Neuronal stem cell (in vitro differentiated cells): ENCODE results near the gene ZNF362.

Experiments used
- DNase-seq: peaks from one replicate; pipeline ENCODE4 v3.0.0-alpha.2; 2013; ENCODE audit warnings: low spot score
- H2AFZ ChIP-seq: one replicate; pipeline ENCODE4 v1.6.1; 2013; ENCODE audit warnings: mild to moderate bottlenecking, low read length, inconsistent platforms
- H2AK5ac ChIP-seq: 2 replicates; pipeline ENCODE4 v1.6.1; 2013; ENCODE audit warnings: low read depth, mild to moderate bottlenecking, inconsistent platforms, low read length, moderate library complexity, mixed read lengths
- H2BK120ac ChIP-seq: 2 replicates; pipeline ENCODE4 v1.6.1; 2013; ENCODE audit warnings: low read depth, mild to moderate bottlenecking, inconsistent platforms, low read length, moderate library complexity, mixed read lengths
- H2BK12ac ChIP-seq: one replicate; pipeline ENCODE4 v1.6.1; 2013; ENCODE audit warnings: low read length, inconsistent platforms
- H2BK15ac ChIP-seq: 2 replicates; pipeline ENCODE4 v1.6.1; 2013; ENCODE audit warnings: mild to moderate bottlenecking, low read length, inconsistent platforms, mixed read lengths
- H2BK5ac ChIP-seq: one replicate; pipeline ENCODE4 v1.6.1; 2013; ENCODE audit warnings: inconsistent platforms, mild to moderate bottlenecking, low read length, moderate library complexity
- H3K14ac ChIP-seq: one replicate; pipeline ENCODE4 v1.6.1; 2013; ENCODE audit warnings: low read length, inconsistent platforms
- H3K18ac ChIP-seq: 2 replicates; pipeline ENCODE4 v1.6.1; 2013; ENCODE audit warnings: low read length, inconsistent platforms
- H3K23ac ChIP-seq: 2 replicates; pipeline ENCODE4 v1.6.1; 2013; ENCODE audit warnings: low read depth, mild to moderate bottlenecking, mixed read lengths, low read length, inconsistent platforms; ENCODE audit not compliant: poor library complexity
- H3K27ac ChIP-seq: replicated peaks from 3 replicates; pipeline ENCODE4 v1.5.1; 2013; ENCODE audit warnings: low read length, inconsistent platforms
- H3K27me3 ChIP-seq, 3 experiments: 2 replicates each; pipeline ENCODE4 v1.6.1; 2013; ENCODE audit warnings: low read length in 3 of 3, mild to moderate bottlenecking in 2 of 3, inconsistent platforms in 1 of 3, low read depth in 1 of 3, mixed read lengths in 1 of 3, moderate library complexity in 1 of 3; ENCODE audit not compliant: control insufficient read depth in 3 of 3, insufficient read depth in 3 of 3
- H3K36me3 ChIP-seq, 2 donors: replicated peaks in 1 of 2; 2 replicates each; pipeline ENCODE4 v1.6.1; 2013; ENCODE audit warnings: low read length in 2 of 2; ENCODE audit not compliant: control insufficient read depth in 2 of 2, insufficient read depth in 2 of 2
- H3K4ac ChIP-seq: 2 replicates; pipeline ENCODE4 v1.6.1; 2013; ENCODE audit warnings: inconsistent platforms, mild to moderate bottlenecking, low read length, moderate library complexity
- H3K4me1 ChIP-seq, 2 donors: 1 replicate in 1 of 2; 2 replicates in 1 of 2; pipeline ENCODE4 v1.6.1; 2013; ENCODE audit warnings: low read length in 2 of 2, low read depth in 1 of 2; ENCODE audit not compliant: control insufficient read depth in 2 of 2, insufficient read depth in 1 of 2
- H3K4me2 ChIP-seq: one replicate; pipeline ENCODE4 v1.6.1; 2013; ENCODE audit warnings: mild to moderate bottlenecking, low read length, inconsistent platforms; ENCODE audit not compliant: insufficient read depth, poor library complexity, severe bottlenecking
- H3K4me3 ChIP-seq, 2 donors: 2 replicates each; pipeline ENCODE4 v1.5.1; 2013; ENCODE audit warnings: low read length in 2 of 2, mild to moderate bottlenecking in 2 of 2, inconsistent platforms in 1 of 2, moderate library complexity in 1 of 2
- H3K79me1 ChIP-seq: one replicate; pipeline ENCODE4 v1.6.1; 2013; ENCODE audit warnings: low read depth, mild to moderate bottlenecking, inconsistent platforms, low read length, moderate library complexity
- H3K9ac ChIP-seq: one replicate; pipeline ENCODE4 v1.6.1; 2013; ENCODE audit warnings: mild to moderate bottlenecking, low read depth, low read length, inconsistent platforms; ENCODE audit not compliant: poor library complexity
- H3K9me3 ChIP-seq, 2 donors: replicated peaks in 1 of 2; 2 replicates each; pipeline versions ENCODE3 to v1.6.1; 2013; ENCODE audit warnings: low read length in 2 of 2, mild to moderate bottlenecking in 2 of 2, inconsistent platforms in 1 of 2, low read depth in 1 of 2, mixed read lengths in 1 of 2, moderate library complexity in 1 of 2; ENCODE audit not compliant: control insufficient read depth in 2 of 2, insufficient read depth in 1 of 2
- H4K8ac ChIP-seq: one replicate; pipeline ENCODE4 v1.6.1; 2013; ENCODE audit warnings: low read depth, mild to moderate bottlenecking, inconsistent platforms, low read length, moderate library complexity
- H4K91ac ChIP-seq: one replicate; pipeline ENCODE4 v1.6.1; 2013; ENCODE audit warnings: low read length, low read depth, mild to moderate bottlenecking, inconsistent platforms; ENCODE audit not compliant: poor library complexity
- WGBS, 2 donors: extraction: QIAGEN DNeasy Blood & Tissue Kit; methylation state at CpG; one replicate each; pipeline ENCODE4 v1.1.7; 2013; ENCODE audit warnings: missing lambda C conversion rate in 2 of 2, mixed read lengths in 1 of 2; ENCODE audit not compliant: insufficient read length in 2 of 2, insufficient replicate concordance in 1 of 2; ENCODE audit errors: extremely low coverage in 2 of 2; 5-methylcytosine and 5-hydroxymethylcytosine counted together

ZNF362 gene

DNA sequence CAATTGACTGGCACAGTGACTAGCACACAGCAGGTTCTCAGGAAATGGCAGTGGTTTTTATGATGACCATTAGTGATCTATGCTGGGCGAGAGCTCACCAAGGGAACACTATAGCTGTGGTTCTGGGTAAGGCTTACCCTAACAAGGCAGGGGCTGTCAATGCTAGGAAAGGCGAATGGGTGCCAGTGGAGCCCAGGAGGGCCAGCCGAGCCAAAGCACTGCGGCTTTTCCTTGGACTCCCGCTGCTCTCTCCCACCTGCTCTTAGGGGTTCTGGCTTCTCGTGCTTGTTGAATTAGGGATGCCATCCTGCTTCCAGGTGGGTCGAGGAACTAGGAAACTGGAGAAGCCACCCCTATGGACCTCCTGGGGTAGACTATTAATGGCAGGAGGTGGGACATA lies 74.6 kb downstream of the ZNF362 start:
- Histone ChIP-seq H4K8ac (no peak overlapping the region), H3K4me1 (peaks cover 0 to 14% of the 10 kb centered on the region in 2 donors), H2AK5ac (no peak overlapping the region), H3K4me2 (no peak overlapping the region), H3K4me3 (no peak overlapping the region), H2BK120ac (no peak overlapping the region), H3K27me3 (no peaks in the 10 kb centered on the region), H2BK5ac (no peak overlapping the region), H3K36me3 (peaks cover 72 to 100% of the 10 kb centered on the region in 2 donors), H3K9ac (no peak overlapping the region), H2BK15ac (no peak overlapping the region), H3K4ac (no peak overlapping the region), H3K9me3 (no peaks in the 10 kb centered on the region), H4K91ac (no peak overlapping the region), H2BK12ac (no peak overlapping the region), H3K79me1 (peaks cover 7% of the 10 kb centered on the region), H3K23ac (no peak overlapping the region), H3K27ac (no peak overlapping the region), H3K14ac (no peak overlapping the region), H3K18ac (no peak overlapping the region), H2AFZ (no peak overlapping the region)
- WGBS, 2 donors = no CpG with 5 or more reads among the region's 7 CpGs
- DNase-seq = no peak

GRCh38 chr1:33331444-33332356 lies 75.4 kb downstream of the ZNF362 start:
- Histone ChIP-seq H3K4ac (no peak overlapping the region), H3K4me2 (no peak overlapping the region), H2BK5ac (no peak overlapping the region), H3K36me3 (peaks cover 68 to 98% of the 10 kb centered on the region in 2 donors), H3K18ac (no peak overlapping the region), H2BK12ac (no peak overlapping the region), H2BK15ac (no peak overlapping the region), H3K27ac (no peak overlapping the region), H4K8ac (no peak overlapping the region), H2BK120ac (no peak overlapping the region), H3K79me1 (peaks cover 8% of the 10 kb centered on the region), H3K9me3 (no peaks in the 10 kb centered on the region), H4K91ac (no peak overlapping the region), H3K4me3 (no peak overlapping the region), H2AK5ac (no peak overlapping the region), H3K9ac (no peak overlapping the region), H3K23ac (no peak overlapping the region), H3K27me3 (no peaks in the 10 kb centered on the region), H3K14ac (no peak overlapping the region), H3K4me1 (peaks cover 0 to 17% of the 10 kb centered on the region in 2 donors), H2AFZ (no peak overlapping the region)
- DNase-seq = no peak
- no CpG with 5 or more reads among the region's 10 CpGs for WGBS, 2 donors

GRCh38 chr1:33332357-33332789 lies 76.1 kb downstream of the ZNF362 start:
- Histone ChIP-seq H2AK5ac (no peak overlapping the region), H3K4ac (no peak overlapping the region), H4K91ac (no peak overlapping the region), H2BK15ac (no peak overlapping the region), H3K27me3 (no peaks in the 10 kb centered on the region), H3K23ac (no peak overlapping the region), H3K9ac (no peak overlapping the region), H3K4me2 (no peak overlapping the region), H2BK12ac (no peak overlapping the region), H2AFZ (no peak overlapping the region), H3K9me3 (no peaks in the 10 kb centered on the region), H2BK5ac (no peak overlapping the region), H2BK120ac (no peak overlapping the region), H4K8ac (no peak overlapping the region), H3K4me3 (no peak overlapping the region), H3K14ac (no peak overlapping the region), H3K79me1 (peaks cover 8% of the 10 kb centered on the region), H3K36me3 (peaks cover 62 to 97% of the 10 kb centered on the region in 2 donors), H3K4me1 (peaks cover 2 to 21% of the 10 kb centered on the region in 2 donors), H3K27ac (no peak overlapping the region), H3K18ac (no peak overlapping the region)
- WGBS, 2 donors = no CpG with 5 or more reads among the region's 10 CpGs
- no peak for DNase-seq

DNA sequence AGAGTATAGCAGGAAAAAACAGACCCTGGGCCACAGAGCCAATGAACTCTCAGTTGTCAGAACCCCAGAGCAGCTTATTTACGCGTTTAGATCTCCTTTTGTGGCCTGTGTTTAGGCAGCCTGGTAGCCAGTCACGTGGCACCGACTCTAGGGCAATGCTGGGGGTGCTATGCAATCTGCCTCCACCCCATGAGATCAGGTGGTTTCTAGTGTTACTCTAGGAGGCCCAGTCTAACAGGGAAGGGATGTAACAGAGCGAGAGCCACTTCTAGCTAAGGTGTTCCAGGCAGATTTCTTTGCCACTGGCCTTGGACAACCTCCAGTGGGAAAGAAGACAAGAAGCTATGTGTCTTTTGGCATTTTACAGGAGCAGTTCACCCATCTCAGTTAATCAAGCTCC lies 76.6 kb downstream of the ZNF362 start:
- Histone ChIP-seq H3K27ac (no peak overlapping the region), H3K9me3 (no peaks in the 10 kb centered on the region), H4K91ac (no peak overlapping the region), H3K79me1 (peaks cover 8% of the 10 kb centered on the region), H3K36me3 (peaks cover 58 to 97% of the 10 kb centered on the region in 2 donors), H3K27me3 (no peaks in the 10 kb centered on the region), H2BK12ac (no peak overlapping the region), H3K4me2 (no peak overlapping the region), H2BK5ac (no peak overlapping the region), H2BK120ac (no peak overlapping the region), H2BK15ac (no peak overlapping the region), H4K8ac (no peak overlapping the region), H3K23ac (no peak overlapping the region), H3K9ac (peak overlapping the region; percentile 0), H3K14ac (no peak overlapping the region), H2AK5ac (no peak overlapping the region), H3K4me1 (peaks cover 7 to 23% of the 10 kb centered on the region in 2 donors), H2AFZ (no peak overlapping the region), H3K4me3 (no peak overlapping the region), H3K4ac (no peak overlapping the region), H3K18ac (no peak overlapping the region)
- no peak for DNase-seq
- no CpG with 5 or more reads among the region's 5 CpGs for WGBS, 2 donors
